SHP77 (cell line): ENCODE data around the gene NXT2.
"Not testable (repeated sequence)": the region's sequence is repeated elsewhere in the genome, so short reads cannot be mapped to it uniquely, and the experiment has no call there.

Experiments
- DNase-seq, 2 experiments: peaks; one replicate each; lab custom pipeline; 2025; lab: John Stamatoyannopoulos, UW

Gene NXT2

GRCh38 chrX:109536439-109537323 is at the start of gene NXT2:
Gene NXT2 (plus strand): TSS chrX:109536844. CDS start chrX:109537007, 163 bp downstream.
- DNase-seq: peak; percentile 60 to 80

GRCh38 chrX:109487640-109488039 is 49.0 kb upstream of the NXT2 start:
- DNase-seq: no peak

GRCh38 chrX:109489174-109489573 is 47.5 kb upstream of the NXT2 start:
- no peak for DNase-seq

GRCh38 chrX:109498434-109498833 is 38.2 kb upstream of the NXT2 start:
- no peak for DNase-seq

GRCh38 chrX:109501176-109501575 is 35.5 kb upstream of the NXT2 start:
- DNase-seq: no peak

GRCh38 chrX:109508915-109509314 is 27.7 kb upstream of the NXT2 start:
- DNase-seq: no peak

GRCh38 chrX:109511113-109511512 is 25.5 kb upstream of the NXT2 start:
- DNase-seq: no peak

GRCh38 chrX:109519001-109519400 is 17.6 kb upstream of the NXT2 start:
- no peak for DNase-seq

GRCh38 chrX:109533005-109533404 is 3.6 kb upstream of the NXT2 start:
- DNase-seq: no peak

GRCh38 chrX:109533631-109534030 is 3.0 kb upstream of the NXT2 start:
- DNase-seq: no peak

GRCh38 chrX:109534933-109535332 is 1.7 kb upstream of the NXT2 start:
- DNase-seq: no peak

- no peak for DNase-seq
Observed at GRCh38 chrX:109535578-109535977, 1.1 kb upstream of the NXT2 start.

GRCh38 chrX:109537324-109537665 is 651 bp downstream of the NXT2 start:
- DNase-seq: no peak

- DNase-seq: not testable (repeated sequence)
Observed at GRCh38 chrX:109539007-109539406, 2.4 kb downstream of the NXT2 start.

- DNase-seq: no peak
Observed at GRCh38 chrX:109553862-109554261, 17.2 kb downstream of the NXT2 start.

- DNase-seq: not testable (repeated sequence)
Observed at GRCh38 chrX:109576083-109576482, 39.4 kb downstream of the NXT2 start.

- no peak for DNase-seq
Observed at GRCh38 chrX:109577055-109577454, 40.4 kb downstream of the NXT2 start.

GRCh38 chrX:109578916-109579315 is 42.3 kb downstream of the NXT2 start:
- no peak for DNase-seq

- no peak for DNase-seq
Observed at GRCh38 chrX:109585488-109585887, 48.8 kb downstream of the NXT2 start.

GRCh38 chrX:109590176-109590575 is 53.5 kb downstream of the NXT2 start:
- no peak for DNase-seq
